ENCODE measurements around the gene SERPINC1.
"Not testable (repeated sequence)": the region's sequence is repeated elsewhere in the genome, so short reads cannot be mapped to it uniquely, and the experiment has no call there.

Gene SERPINC1

DNA sequence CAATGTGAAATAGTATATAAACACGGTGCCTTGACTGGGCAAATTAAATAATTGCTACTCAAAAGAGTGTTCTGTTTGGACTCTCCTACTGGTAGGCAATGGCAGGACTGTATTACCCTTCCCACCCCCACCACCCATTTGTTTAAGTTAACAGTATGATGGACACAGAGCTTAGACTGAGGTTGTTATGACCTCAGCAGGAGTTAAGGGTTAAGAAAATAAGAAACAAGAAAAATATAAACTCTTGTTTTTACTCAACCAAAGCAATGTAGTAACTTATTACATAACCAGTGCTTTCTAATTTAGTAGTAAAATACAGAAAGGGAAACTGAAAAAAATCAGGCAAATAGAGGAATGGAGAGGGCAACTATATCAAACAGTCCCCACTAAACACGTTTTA lies 19.9 kb upstream of the SERPINC1 start:
- no peak for DNase-seq (ENCODE audit: low spot score)
- POLR2A ChIA-PET (ENCODE audit: low non-redundant PET), result no interaction called here
- TF ChIP-seq, protein P1, sequence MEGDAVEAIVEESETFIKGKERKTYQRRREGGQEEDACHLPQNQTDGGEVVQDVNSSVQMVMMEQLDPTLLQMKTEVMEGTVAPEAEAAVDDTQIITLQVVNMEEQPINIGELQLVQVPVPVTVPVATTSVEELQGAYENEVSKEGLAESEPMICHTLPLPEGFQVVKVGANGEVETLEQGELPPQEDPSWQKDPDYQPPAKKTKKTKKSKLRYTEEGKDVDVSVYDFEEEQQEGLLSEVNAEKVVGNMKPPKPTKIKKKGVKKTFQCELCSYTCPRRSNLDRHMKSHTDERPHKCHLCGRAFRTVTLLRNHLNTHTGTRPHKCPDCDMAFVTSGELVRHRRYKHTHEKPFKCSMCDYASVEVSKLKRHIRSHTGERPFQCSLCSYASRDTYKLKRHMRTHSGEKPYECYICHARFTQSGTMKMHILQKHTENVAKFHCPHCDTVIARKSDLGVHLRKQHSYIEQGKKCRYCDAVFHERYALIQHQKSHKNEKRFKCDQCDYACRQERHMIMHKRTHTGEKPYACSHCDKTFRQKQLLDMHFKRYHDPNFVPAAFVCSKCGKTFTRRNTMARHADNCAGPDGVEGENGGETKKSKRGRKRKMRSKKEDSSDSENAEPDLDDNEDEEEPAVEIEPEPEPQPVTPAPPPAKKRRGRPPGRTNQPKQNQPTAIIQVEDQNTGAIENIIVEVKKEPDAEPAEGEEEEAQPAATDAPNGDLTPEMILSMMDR (conservative IDR thresholded peaks at IDR 0.05; ENCODE audit: low read depth), result no peak
- no peak overlapping the region for H3K27ac ChIP-seq
- CTCF ChIA-PET, result no interaction called here

DNA sequence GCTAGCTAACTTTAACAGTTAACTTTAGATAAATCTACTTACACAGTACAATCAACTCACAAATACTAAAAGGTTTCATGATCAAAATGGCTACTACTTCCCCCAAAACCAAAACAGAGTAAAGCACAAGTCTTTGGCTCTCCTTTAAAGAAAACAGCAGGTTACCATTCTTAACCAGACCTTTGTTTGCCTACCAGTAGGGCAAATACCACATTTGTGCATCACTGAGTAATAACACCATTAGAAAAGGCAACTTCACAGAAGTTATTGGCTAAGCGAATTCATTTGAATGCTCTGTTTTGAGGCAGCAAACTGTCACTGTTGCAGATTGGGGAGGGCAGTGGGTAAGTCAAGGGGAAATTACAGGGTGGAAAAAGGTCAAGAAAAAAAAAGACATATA lies 17.3 kb upstream of the SERPINC1 start:
- ChIA-PET CTCF (no interaction called here), POLR2A (ENCODE audit: low non-redundant PET) (interaction anchor here (1.1 kb wide), 1 partner anchor 66 kb away, joined by 4 read pairs; the partner anchor contains the start of gene ZBTB37)
- TF ChIP-seq, protein P1 (conservative IDR thresholded peaks at IDR 0.05; ENCODE audit: low read depth), result no peak
- no peak overlapping the region for H3K27ac ChIP-seq
- no peak for DNase-seq (ENCODE audit: low spot score)

DNA sequence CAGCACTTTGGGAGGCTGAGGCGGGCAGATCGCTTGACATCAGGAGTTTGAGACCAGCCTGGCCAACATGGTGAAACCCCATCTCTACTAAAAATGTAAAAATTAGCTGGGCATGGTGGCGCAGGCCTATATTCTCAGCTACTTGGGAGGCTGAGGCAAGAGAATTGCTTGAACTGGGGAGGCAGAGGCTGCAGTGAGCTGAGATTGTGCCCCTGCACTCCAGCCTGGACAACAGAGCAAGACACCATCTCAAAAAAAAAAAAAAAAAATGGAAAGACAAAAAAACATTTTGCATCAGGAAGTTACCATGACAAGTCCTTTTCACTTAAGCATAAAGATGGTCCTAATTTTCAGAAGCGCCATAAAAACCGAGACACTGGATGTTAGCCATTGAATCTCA lies 13.4 kb upstream of the SERPINC1 start:
- DNase-seq (ENCODE audit: low spot score); POLR2A ChIA-PET (ENCODE audit: low non-redundant PET); H3K27ac ChIP-seq; CTCF ChIA-PET: not testable (repeated sequence)

DNA sequence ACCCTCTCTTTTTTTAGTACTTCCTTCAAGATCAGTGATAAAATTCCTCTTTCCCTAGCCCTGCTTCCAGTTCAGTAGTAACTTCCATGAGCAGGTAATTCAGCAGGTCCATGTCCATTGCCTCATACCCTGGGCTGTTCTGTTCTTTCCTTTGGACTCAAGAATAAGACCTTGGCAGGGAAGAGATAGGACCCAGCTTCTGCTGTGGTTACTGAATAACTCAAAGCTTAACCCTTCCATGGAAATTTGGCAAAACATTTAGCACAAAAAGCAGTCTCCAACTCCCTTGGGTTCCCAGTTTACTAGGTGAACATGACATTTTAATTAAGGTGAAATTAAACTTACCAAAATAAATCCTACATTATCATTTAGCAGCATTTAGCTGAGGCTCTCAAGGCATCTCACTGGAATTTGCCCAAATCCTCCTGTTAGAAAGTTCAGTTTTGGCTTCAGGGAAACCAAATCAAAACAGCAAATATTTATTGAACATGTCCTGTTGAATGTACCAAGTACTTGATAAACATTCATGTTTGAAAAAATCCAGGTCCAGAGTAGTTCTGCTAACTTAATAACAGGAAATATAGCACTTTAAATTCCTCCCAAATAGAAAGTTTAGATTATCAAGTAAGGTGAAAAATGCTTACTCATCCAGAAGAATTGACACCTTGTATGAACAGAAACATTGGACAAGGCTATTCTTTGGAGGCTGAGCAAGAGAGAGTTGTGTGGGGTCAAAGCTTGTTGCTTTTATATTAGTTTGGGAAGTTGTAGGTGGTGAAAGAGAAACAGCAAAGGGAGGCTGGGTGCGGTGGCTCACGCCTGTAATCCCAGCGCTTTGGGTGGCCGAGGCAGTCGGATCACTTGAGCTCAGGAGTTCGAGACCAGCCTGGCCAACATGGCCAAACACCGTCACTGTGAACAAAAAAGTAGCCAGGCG lies 8.4 kb upstream of the SERPINC1 start:
- no peak overlapping the region for H3K27ac ChIP-seq
- no peak for DNase-seq (ENCODE audit: low spot score)
- POLR2A ChIA-PET (ENCODE audit: low non-redundant PET), result no interaction called here
- CTCF ChIA-PET, result interaction anchor here (0.7 to 1.2 kb wide), 2 partner anchors 31 to 448 kb away, joined by 3 to 4 read pairs; no protein-coding TSS in a partner anchor
- TF ChIP-seq, protein P1 (conservative IDR thresholded peaks at IDR 0.05; ENCODE audit: low read depth), result no peak

DNA sequence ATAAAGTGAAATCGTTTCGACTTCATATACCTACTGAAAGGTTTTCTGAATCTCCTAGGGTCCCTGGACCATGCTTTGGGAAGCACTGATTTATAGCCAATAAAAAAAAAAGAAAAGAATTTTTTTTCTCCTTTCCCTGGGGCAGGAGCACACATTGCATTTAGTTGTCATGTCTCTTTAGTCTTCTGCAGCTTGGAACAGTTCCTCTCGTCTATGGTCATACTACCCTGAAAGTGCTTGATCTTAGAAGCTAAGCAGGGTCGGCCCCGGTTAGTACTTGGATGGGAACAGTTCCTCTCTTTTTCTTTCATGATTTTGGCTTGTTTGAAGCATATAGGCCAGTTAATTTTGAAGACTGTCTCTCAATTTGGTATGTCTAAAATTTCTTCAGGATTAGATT lies 3.7 kb upstream of the SERPINC1 start:
- TF ChIP-seq, protein P1 (conservative IDR thresholded peaks at IDR 0.05; ENCODE audit: low read depth), result no peak
- no peak overlapping the region for H3K27ac ChIP-seq
- ChIA-PET CTCF (interaction anchor here (0.5 kb wide), 1 partner anchor 15 kb away, joined by 3 read pairs; no protein-coding TSS in a partner anchor), POLR2A (ENCODE audit: low non-redundant PET) (no interaction called here)
- no peak for DNase-seq (ENCODE audit: low spot score)

DNA sequence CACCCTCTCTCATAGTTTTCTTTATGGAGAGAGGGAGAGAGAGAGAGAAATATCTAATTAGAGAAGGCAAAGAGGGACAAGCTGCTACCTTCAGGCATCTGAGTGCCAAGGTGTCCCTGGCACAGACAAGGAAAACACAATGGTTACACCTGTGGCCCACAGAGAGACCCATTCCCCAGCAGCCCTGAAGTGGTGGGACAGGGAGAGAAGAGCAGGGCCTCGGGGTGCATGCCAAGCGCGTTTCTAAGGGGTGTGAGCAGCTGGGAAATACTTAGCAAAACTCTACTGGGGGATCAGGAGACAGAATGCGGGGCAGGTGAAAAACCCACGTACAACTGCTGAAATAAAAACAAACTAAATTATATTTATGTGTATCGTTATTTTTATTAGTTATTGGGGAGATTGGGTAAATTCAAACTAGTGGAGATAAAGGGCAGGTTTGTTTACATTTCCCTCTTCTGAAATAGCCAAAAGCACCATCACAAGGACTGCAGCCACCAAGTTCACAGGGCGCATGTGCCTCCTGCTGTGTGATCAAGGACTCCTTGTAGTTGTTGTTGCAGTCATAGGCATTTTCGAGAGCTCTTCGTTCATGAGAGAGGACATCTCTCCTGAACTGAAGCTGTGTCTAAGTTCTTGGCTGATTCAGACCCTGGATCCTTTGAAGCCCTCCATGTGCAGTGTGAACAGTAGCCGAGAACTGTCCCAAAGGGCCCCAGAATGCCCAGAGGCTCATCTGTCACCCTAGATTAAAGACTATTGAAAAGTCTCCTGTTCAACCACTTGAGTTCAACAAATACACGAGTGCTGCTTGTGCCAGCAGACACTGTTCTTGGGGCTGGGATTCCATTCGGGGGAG lies 737 bp upstream of the SERPINC1 start:
- no peak for DNase-seq (ENCODE audit: low spot score)
- ChIA-PET POLR2A (ENCODE audit: low non-redundant PET) (no interaction called here), CTCF (no interaction called here)
- H3K27ac ChIP-seq, result no peak overlapping the region
- TF ChIP-seq, protein P1 (conservative IDR thresholded peaks at IDR 0.05; ENCODE audit: low read depth), result no peak

Measured in RWPE1 (cell line).